HepG2 (cell line): ENCODE data around the gene HMGN1. TPM values are rescaled to one million over a fixed set of nuclear protein-coding genes. Genes with fewer than 3 reads are reported as not detected.

Experiments
- HNRNPK ChIP-seq: fragments of 200-400 bp; formaldehyde crosslinking; IDR thresholded peaks from 2 replicates; pipeline ENCODE4 v1.6.1; 2018; ENCODE audit warnings: low read length, low read depth, moderate library complexity, mild to moderate bottlenecking; ENCODE audit not compliant: poor library complexity, severe bottlenecking
- NONO ChIP-seq, 2 experiments: fragments of 450-650 bp in 1 of 2; sonication (generic) in 1 of 2; formaldehyde crosslinking in 1 of 2; IDR thresholded peaks in 1 of 2; conservative IDR thresholded peaks in 1 of 2; 2 replicates each; pipeline versions ENCODE4 v1.6.1 to v1.8.0; 2017 to 2022; ENCODE audit warnings: mild to moderate bottlenecking in 1 of 2, missing genetic modification reagents in 1 of 2, moderate library complexity in 1 of 2
- RCOR2 ChIP-seq: IDR thresholded peaks from 2 replicates; pipeline ENCODE4 v1.6.1; 2016; ENCODE audit warnings: missing biosample characterization, missing genetic modification reagents
- SKIL ChIP-seq: sonication (generic); formaldehyde crosslinking; IDR thresholded peaks from 2 replicates; pipeline ENCODE4 v1.8.0; 2022; ENCODE audit warnings: missing genetic modification reagents, mild to moderate bottlenecking, moderate library complexity, borderline replicate concordance
- TRAFD1 ChIP-seq: sonication (generic); formaldehyde crosslinking; IDR thresholded peaks from 2 replicates; pipeline ENCODE4 v1.5.1; 2020; ENCODE audit warnings: missing genetic modification reagents, mild to moderate bottlenecking, borderline replicate concordance
- U2AF2 ChIP-seq: fragments of 200-400 bp; formaldehyde crosslinking; IDR thresholded peaks from 2 replicates; pipeline ENCODE4 v1.6.1; 2017; ENCODE audit warnings: low read depth, mild to moderate bottlenecking, low read length
- ZBTB2 ChIP-seq: sonication (generic); formaldehyde crosslinking; IDR thresholded peaks from 2 replicates; pipeline ENCODE4 v1.8.0; 2022; ENCODE audit warnings: low read depth, missing genetic modification reagents
- ZBTB40 ChIP-seq, 2 experiments: fragments of 450-650 bp in 1 of 2; sonication (generic) in 1 of 2; formaldehyde crosslinking in 1 of 2; IDR thresholded peaks; 2 replicates each; pipeline versions ENCODE4 v1.6.1 to v1.8.0; 2016 to 2022; ENCODE audit warnings: antibody characterized with exemption in 1 of 2, mild to moderate bottlenecking in 1 of 2, missing genetic modification reagents in 1 of 2
- ZNF205 ChIP-seq: IDR thresholded peaks from 2 replicates; pipeline ENCODE4 v1.6.1; 2018; ENCODE audit warnings: missing biosample characterization, missing genetic modification reagents
- ZNF225 ChIP-seq: sonication (generic); formaldehyde crosslinking; IDR thresholded peaks from 2 replicates; pipeline ENCODE4 v1.4.0; 2020; ENCODE audit warnings: mild to moderate bottlenecking, missing genetic modification reagents
- ZNF264 ChIP-seq: sonication (generic); formaldehyde crosslinking; IDR thresholded peaks from 2 replicates; pipeline ENCODE4 v1.4.0; 2020; ENCODE audit warnings: missing genetic modification reagents
- polyA plus RNA-seq, 8 experiments: library from polyadenylated mRNA; depleted of rRNA in 3 of 8; stranded (reverse) in 7 of 8; unstranded in 1 of 8; fragments of >200 nt; fragmentation: Illumina TruSeq in 4 of 8; extraction: Trizol in 4 of 8; gene quantifications; 2 replicates each; pipeline versions ENCODE4 v1.2.1 to v1.2.3, GENCODE V29; 2011 to 2016; ENCODE audit warnings: low read depth in 4 of 8, missing spikeins in 1 of 8, mixed read lengths in 1 of 8; ENCODE audit not compliant: insufficient read depth in 1 of 8
- total RNA-seq, 5 experiments: library from RNA; depleted of rRNA; stranded (reverse); fragments of >200 nt; fragmentation: Illumina TruSeq; extraction: Trizol; gene quantifications; 2 replicates each; pipeline ENCODE4 v1.2.3, GENCODE V29; 2016; ENCODE audit warnings: low read depth in 1 of 5

HMGN1 gene
- total and polyA plus RNA-seq, 2 of the 13 experiments (the other 11 are each of a cell fraction or from before 2014, with no cell fraction given): 104 to 286 TPM

GRCh38 chr21:39349211-39350093 lies 564 bp upstream of the HMGN1 start (continued):
- TF ChIP-seq TRAFD1 (CRISPR knock-in tag) (no peak), U2AF2 (peak; percentile 79; the same call in 1 of the 2 replicates), SKIL (CRISPR knock-in tag) (0 out of 2 replicates have a peak, but pooled peaks have one; percentile 2), ZBTB40 (IDR thresholded peaks at IDR 0.05) (no peak), ZBTB40 (CRISPR knock-in tag; IDR thresholded peaks at IDR 0.05) (peak; percentile 64; the same call in 1 of the 2 replicates), ZBTB2 (peak; percentile 73), RCOR2 (CRISPR knock-in tag) (0 out of 2 replicates have a peak, but pooled peaks have one; percentile 49), ZNF205 (CRISPR knock-in tag) (peak; percentile 39; the same call in 1 of the 2 replicates), NONO (IDR thresholded peaks at IDR 0.05) (no peak), NONO (CRISPR knock-in tag; conservative IDR thresholded peaks at IDR 0.05) (peak; percentile 36; the same call in 1 of the 2 replicates), HNRNPK (no peak), ZNF225 (0 out of 2 replicates have a peak, but pooled peaks have one; percentile 50), ZNF264 (0 out of 2 replicates have a peak, but pooled peaks have one; percentile 45)
